Mesenchymal stem cell (in vitro differentiated cells and primary cell): ENCODE measurements around the gene CATSPERE.
"Not testable (repeated sequence)": the region's sequence is repeated elsewhere in the genome, so short reads cannot be mapped to it uniquely, and the experiment has no call there.

Source experiments
- DNase-seq: peaks from one replicate; pipeline ENCODE4 v3.0.0-alpha.2; 2013
- H2AFZ ChIP-seq: one replicate; pipeline ENCODE4 v1.6.1; 2013; ENCODE audit warnings: low read depth, mild to moderate bottlenecking, control low read depth, inconsistent platforms, low read length, moderate library complexity
- H2AK5ac ChIP-seq: 2 replicates; pipeline ENCODE4 v1.6.1; 2013; ENCODE audit warnings: low read length, moderate library complexity, mild to moderate bottlenecking, inconsistent platforms; ENCODE audit not compliant: severe bottlenecking
- H2BK120ac ChIP-seq: one replicate; pipeline ENCODE4 v1.6.1; 2013; ENCODE audit warnings: low read depth, mild to moderate bottlenecking, inconsistent platforms, low read length, moderate library complexity
- H2BK12ac ChIP-seq, 2 experiments: one replicate each; pipeline ENCODE4 v1.6.1; 2013; ENCODE audit warnings: inconsistent platforms in 2 of 2, low read length in 2 of 2, mild to moderate bottlenecking in 2 of 2, moderate library complexity in 2 of 2, control low read depth in 1 of 2
- H2BK15ac ChIP-seq: one replicate; pipeline ENCODE4 v1.6.1; 2013; ENCODE audit warnings: mild to moderate bottlenecking, low read depth, inconsistent platforms; ENCODE audit not compliant: poor library complexity, severe bottlenecking
- H2BK5ac ChIP-seq: 2 replicates; pipeline ENCODE4 v1.6.1; 2013; ENCODE audit warnings: low read depth, mild to moderate bottlenecking, low read length, control low read depth, inconsistent platforms; ENCODE audit not compliant: poor library complexity, severe bottlenecking
- H3K14ac ChIP-seq, 2 experiments: one replicate each; pipeline ENCODE4 v1.6.1; 2013; ENCODE audit warnings: inconsistent platforms in 2 of 2, low read length in 2 of 2, control low read depth in 1 of 2, mild to moderate bottlenecking in 1 of 2, moderate library complexity in 1 of 2
- H3K18ac ChIP-seq, 2 experiments: one replicate each; pipeline ENCODE4 v1.6.1; 2013; ENCODE audit warnings: inconsistent platforms in 2 of 2, low read length in 2 of 2, control low read depth in 1 of 2, low read depth in 1 of 2, mild to moderate bottlenecking in 1 of 2
- H3K23ac ChIP-seq, 2 experiments: one replicate each; pipeline ENCODE4 v1.6.1; 2013; ENCODE audit warnings: inconsistent platforms in 2 of 2, low read length in 2 of 2, mild to moderate bottlenecking in 2 of 2, moderate library complexity in 2 of 2, control low read depth in 1 of 2
- H3K27ac ChIP-seq: 2 replicates; pipeline ENCODE4 v1.5.1; 2013; ENCODE audit warnings: mild to moderate bottlenecking, moderate library complexity, low read length, control low read depth, inconsistent platforms; ENCODE audit not compliant: poor library complexity, severe bottlenecking
- H3K27me3 ChIP-seq, 2 experiments: 2 replicates each; pipeline versions ENCODE4 v1.6.1 to v1.7.0; 2013; ENCODE audit warnings: low read length in 2 of 2, mild to moderate bottlenecking in 2 of 2, moderate library complexity in 2 of 2, control low read depth in 1 of 2, inconsistent platforms in 1 of 2; ENCODE audit not compliant: control insufficient read depth in 1 of 2, insufficient read depth in 1 of 2
- H3K36me3 ChIP-seq, 2 experiments: 2 replicates each; pipeline versions ENCODE4 v1.6.1 to v1.7.0; 2013; ENCODE audit warnings: low read length in 2 of 2, control low read depth in 1 of 2, inconsistent platforms in 1 of 2, low read depth in 1 of 2, mild to moderate bottlenecking in 1 of 2; ENCODE audit not compliant: insufficient read depth in 2 of 2, control insufficient read depth in 1 of 2
- H3K4ac ChIP-seq, 2 experiments: one replicate each; pipeline ENCODE4 v1.6.1; 2013; ENCODE audit warnings: inconsistent platforms in 2 of 2, low read length in 2 of 2, mild to moderate bottlenecking in 2 of 2, moderate library complexity in 2 of 2, control low read depth in 1 of 2, low read depth in 1 of 2
- H3K4me1 ChIP-seq: 2 replicates; pipeline ENCODE4 v1.6.1; 2013; ENCODE audit warnings: low read depth, low read length, control low read depth; ENCODE audit not compliant: control insufficient read depth, insufficient read depth
- H3K4me2 ChIP-seq: 2 replicates; pipeline ENCODE4 v1.6.1; 2013; ENCODE audit warnings: low read length, mild to moderate bottlenecking, inconsistent platforms; ENCODE audit not compliant: poor library complexity, severe bottlenecking
- H3K4me3 ChIP-seq, 2 experiments: 2 replicates each; pipeline versions ENCODE4 v1.5.1 to v1.7.0; 2013; ENCODE audit warnings: low read length in 2 of 2, mild to moderate bottlenecking in 2 of 2, control low read depth in 1 of 2, low read depth in 1 of 2; ENCODE audit not compliant: insufficient read depth in 1 of 2
- H3K79me1 ChIP-seq: replicated peaks from 2 replicates; pipeline ENCODE4 v1.6.1; 2013; ENCODE audit warnings: mild to moderate bottlenecking, control low read depth, low read length, inconsistent platforms; ENCODE audit not compliant: poor library complexity, severe bottlenecking
- H3K9ac ChIP-seq: 2 replicates; pipeline ENCODE4 v1.7.0; 2013; ENCODE audit warnings: mild to moderate bottlenecking, low read length, moderate library complexity
- H3K9me3 ChIP-seq: 2 replicates; pipeline ENCODE4 v1.7.0; 2013; ENCODE audit warnings: mild to moderate bottlenecking, low read length; ENCODE audit not compliant: control insufficient read depth
- H4K8ac ChIP-seq: one replicate; pipeline ENCODE4 v1.6.1; 2013; ENCODE audit warnings: inconsistent platforms, mild to moderate bottlenecking, low read length, moderate library complexity
- H4K91ac ChIP-seq: one replicate; pipeline ENCODE4 v1.6.1; 2013; ENCODE audit warnings: mild to moderate bottlenecking, low read length, inconsistent platforms
- WGBS: methylation state at CpG from one replicate; pipeline ENCODE4 v1.1.7; 2013; ENCODE audit warnings: mixed read lengths; 5-methylcytosine and 5-hydroxymethylcytosine counted together

CATSPERE gene

DNA sequence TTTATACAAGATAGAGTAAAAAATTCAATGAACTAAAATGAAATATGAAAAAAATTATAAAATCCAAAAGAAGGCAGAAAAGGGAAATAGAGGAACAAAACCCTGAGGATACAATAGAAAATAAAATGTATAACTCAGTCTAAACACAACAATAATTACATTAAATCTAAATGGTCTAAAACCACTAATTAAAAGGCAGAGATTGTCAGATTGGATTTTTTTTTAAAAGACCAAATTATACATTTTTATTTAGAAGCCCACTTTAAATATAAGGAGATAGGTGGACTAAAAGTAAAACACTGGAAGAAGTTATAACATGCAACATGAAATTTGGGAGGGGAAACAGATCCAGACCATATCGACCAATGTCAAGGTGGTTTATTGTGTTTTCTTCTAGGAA is 95.2 kb downstream of the CATSPERE start:
- H2AFZ ChIP-seq = no peak overlapping the region
- no peak overlapping the region for H3K14ac ChIP-seq
- no peak overlapping the region for H3K9ac ChIP-seq
- H2BK15ac ChIP-seq = no peak overlapping the region
- no peak overlapping the region for H3K18ac ChIP-seq
- no peak overlapping the region for H4K8ac ChIP-seq
- H2BK120ac ChIP-seq = no peak overlapping the region
- H3K23ac ChIP-seq = no peak overlapping the region
- no peak overlapping the region for H2BK12ac ChIP-seq
- no peak for DNase-seq
- H4K91ac ChIP-seq = no peak overlapping the region
- peaks cover 0 to 8% of the 10 kb centered on the region in 2 experiments for H3K36me3 ChIP-seq
- no peaks in the 10 kb centered on the region for H3K4me1 ChIP-seq
- H3K27ac ChIP-seq = no peak overlapping the region
- H3K4ac ChIP-seq = no peak overlapping the region
- no peaks in the 10 kb centered on the region for H3K27me3 ChIP-seq
- H3K9me3 ChIP-seq = peaks cover 34% of the 10 kb centered on the region
- H3K4me2 ChIP-seq = no peak overlapping the region
- 83% methylated on average over 1 of the region's 1 CpG for WGBS
- no peak overlapping the region for H2BK5ac ChIP-seq
- no peak overlapping the region for H3K4me3 ChIP-seq
- H2AK5ac ChIP-seq = no peak overlapping the region
- no peaks in the 10 kb centered on the region for H3K79me1 ChIP-seq

DNA sequence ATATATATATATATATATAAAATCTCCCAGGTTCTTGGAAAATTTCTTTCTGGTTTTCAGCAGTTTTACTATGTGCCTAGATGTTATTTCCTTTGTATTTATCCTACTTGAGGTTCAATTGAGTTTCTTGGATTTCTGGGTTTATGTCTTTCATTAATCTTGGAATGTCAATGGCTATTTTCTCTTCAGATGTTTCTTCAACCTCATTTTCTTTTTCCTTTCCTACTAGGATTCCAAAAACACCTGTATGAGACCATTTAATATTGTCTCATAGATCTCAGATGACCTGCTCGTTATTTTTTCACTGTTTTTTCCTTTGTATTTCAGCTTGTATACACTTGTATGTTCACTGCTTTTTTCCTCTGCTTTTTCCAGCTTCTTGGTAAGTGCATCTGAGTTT is 96.5 kb downstream of the CATSPERE start:
- Histone ChIP-seq H3K4me2 (no peak overlapping the region), H2AK5ac (no peak overlapping the region), H4K91ac (no peak overlapping the region), H2BK12ac (no peak overlapping the region), H3K9me3 (peaks cover 37% of the 10 kb centered on the region), H3K4ac (no peak overlapping the region), H4K8ac (no peak overlapping the region), H2AFZ (no peak overlapping the region), H3K36me3 (peaks cover 0 to 16% of the 10 kb centered on the region in 2 experiments), H3K27ac (no peak overlapping the region), H3K4me1 (no peaks in the 10 kb centered on the region), H3K79me1 (no peaks in the 10 kb centered on the region), H3K27me3 (no peaks in the 10 kb centered on the region), H3K9ac (no peak overlapping the region), H3K4me3 (no peak overlapping the region), H3K23ac (no peak overlapping the region), H3K18ac (no peak overlapping the region), H2BK120ac (no peak overlapping the region), H2BK15ac (no peak overlapping the region), H2BK5ac (no peak overlapping the region), H3K14ac (no peak overlapping the region)
- WGBS = 85% methylated on average over 1 of the region's 1 CpG
- no peak for DNase-seq

DNA sequence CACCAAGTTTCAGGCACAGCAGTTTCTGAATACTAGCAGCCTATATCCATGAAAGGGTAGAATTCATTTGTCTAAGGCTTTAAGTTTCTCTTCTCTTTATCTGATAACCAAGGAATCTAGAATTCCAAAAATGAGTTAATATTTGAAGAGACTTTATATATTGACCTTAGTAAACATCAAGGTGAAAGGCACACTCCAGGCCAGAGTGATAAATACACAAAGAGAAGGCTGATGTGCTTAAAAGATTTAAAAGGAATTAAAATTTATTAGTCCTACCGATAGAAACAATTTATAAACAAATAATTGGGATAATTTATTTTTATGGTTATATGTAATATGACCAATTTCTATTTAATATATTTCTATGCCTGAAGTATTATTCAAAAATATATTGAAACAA is 98.5 kb downstream of the CATSPERE start:
- Histone ChIP-seq H2AFZ (no peak overlapping the region), H3K4me1 (no peaks in the 10 kb centered on the region), H3K27me3 (no peaks in the 10 kb centered on the region), H3K36me3 (peaks cover 0 to 16% of the 10 kb centered on the region in 2 experiments), H3K9me3 (peaks cover 42% of the 10 kb centered on the region), H3K27ac (no peak overlapping the region), H3K18ac (no peak overlapping the region), H3K4ac (no peak overlapping the region), H2BK5ac (no peak overlapping the region), H4K91ac (no peak overlapping the region), H2BK120ac (no peak overlapping the region), H3K79me1 (no peaks in the 10 kb centered on the region), H3K23ac (no peak overlapping the region), H2AK5ac (no peak overlapping the region), H3K14ac (no peak overlapping the region), H2BK15ac (no peak overlapping the region), H2BK12ac (no peak overlapping the region), H3K4me3 (no peak overlapping the region), H4K8ac (no peak overlapping the region), H3K4me2 (no peak overlapping the region), H3K9ac (no peak overlapping the region)
- DNase-seq = no peak
- WGBS = no CpG with 5 or more reads among the region's 1 CpG

DNA sequence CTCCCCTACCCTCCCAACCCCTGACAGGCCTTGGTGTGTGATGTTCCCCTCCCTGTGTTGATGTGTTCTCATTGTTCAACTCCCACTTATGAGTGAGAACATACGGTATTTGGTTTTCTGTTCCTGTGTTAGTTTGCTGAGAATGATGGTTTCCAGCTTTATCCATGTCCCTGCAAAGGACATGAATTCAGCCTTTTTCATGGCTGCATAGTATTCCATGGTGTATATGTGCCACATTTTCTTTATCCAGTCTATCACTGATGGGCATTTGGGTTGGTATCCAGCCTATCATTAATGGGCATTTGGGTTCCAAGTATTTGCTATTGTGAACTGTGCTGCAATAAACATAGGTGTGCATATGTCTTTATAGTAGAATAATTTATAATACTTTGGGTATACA is 101.8 kb downstream of the CATSPERE start:
- H3K9me3 ChIP-seq = peaks cover 24% of the 10 kb centered on the region
- not testable (repeated sequence) for H3K4me2 ChIP-seq, DNase-seq, H3K18ac ChIP-seq, H3K79me1 ChIP-seq, H2BK12ac ChIP-seq, H3K14ac ChIP-seq, H3K9ac ChIP-seq, H4K8ac ChIP-seq, H4K91ac ChIP-seq, H2BK5ac ChIP-seq, H3K27me3 ChIP-seq, H3K4me1 ChIP-seq, H3K4ac ChIP-seq, H3K4me3 ChIP-seq, H2AFZ ChIP-seq, H2BK15ac ChIP-seq, H2BK120ac ChIP-seq, H3K27ac ChIP-seq, H3K23ac ChIP-seq, H2AK5ac ChIP-seq
- WGBS = no CpG with 5 or more reads among the region's 1 CpG
- peaks cover 0 to 16% of the 10 kb centered on the region in 2 experiments for H3K36me3 ChIP-seq
